Neural cell (in vitro differentiated cells): Measurements from ENCODE around the gene IGFBP7. TPM values are rescaled to one million over a fixed set of nuclear protein-coding genes. Genes with fewer than 3 reads are reported as not detected.
A peak's percentile ranks its signal among the peaks of the same experiment; 100 is the strongest.

ENCODE experiments used
- H2AFZ ChIP-seq: fragments of 200-600, 300-800 bp; sonication (generic), shearing (Covaris generic); 2 replicates; pipeline ENCODE4 v1.6.0; 2014; ENCODE audit warnings: low read depth, mild to moderate bottlenecking, antibody characterized with exemption, low read length, moderate library complexity
- H3F3A ChIP-seq: fragments of 200-600 bp; shearing (Covaris generic); 2 replicates; pipeline ENCODE4 v1.6.1; 2016; ENCODE audit warnings: mild to moderate bottlenecking, moderate library complexity, mixed read lengths, antibody characterized with exemption, low read length; ENCODE audit not compliant: insufficient read depth, poor library complexity, severe bottlenecking
- H3K27ac ChIP-seq: fragments of 200-600, 300-800 bp; sonication (generic), shearing (Covaris generic); 2 replicates; pipeline ENCODE4 v1.5.1; 2014; ENCODE audit warnings: mild to moderate bottlenecking, low read length, moderate library complexity
- H3K27me3 ChIP-seq: fragments of 300-800, 200-600 bp; sonication (generic), shearing (Covaris generic); 2 replicates; pipeline ENCODE4 v1.6.0; 2014; ENCODE audit warnings: mild to moderate bottlenecking, low read depth, low read length, moderate library complexity; ENCODE audit not compliant: insufficient read depth
- H3K36me3 ChIP-seq: fragments of 300-800, 200-600 bp; sonication (generic), shearing (Covaris generic); 2 replicates; pipeline ENCODE4 v1.5.1; 2014; ENCODE audit warnings: mild to moderate bottlenecking, antibody characterized with exemption, low read length, moderate library complexity; ENCODE audit not compliant: insufficient read depth
- H3K4me2 ChIP-seq: fragments of 300-800, 200-600 bp; sonication (generic), shearing (Covaris generic); 2 replicates; pipeline ENCODE4 v1.6.0; 2014; ENCODE audit warnings: mild to moderate bottlenecking, low read length
- H3K4me3 ChIP-seq: fragments of 300-800, 200-600 bp; sonication (generic), shearing (Covaris generic); 2 replicates; pipeline ENCODE4 v1.5.1; 2014; ENCODE audit warnings: mild to moderate bottlenecking, low read length, moderate library complexity
- H3K79me2 ChIP-seq: fragments of 200-600 bp; shearing (Covaris generic); replicated peaks from 2 replicates; pipeline ENCODE4 v1.6.0; 2014; ENCODE audit warnings: mild to moderate bottlenecking, low read length, moderate library complexity; ENCODE audit not compliant: insufficient read depth
- H3K9ac ChIP-seq: fragments of 300-800, 200-600 bp; sonication (generic), shearing (Covaris generic); 2 replicates; pipeline ENCODE4 v1.6.1; 2016; ENCODE audit warnings: mild to moderate bottlenecking, low read length, mixed read lengths
- H3K9me2 ChIP-seq: fragments of 200-600 bp; shearing (Covaris generic); 2 replicates; pipeline ENCODE4 v1.6.1; 2016; ENCODE audit warnings: mild to moderate bottlenecking, low read length, mixed read lengths; ENCODE audit not compliant: insufficient read depth
- H3K9me3 ChIP-seq: fragments of 200-600, 300-800 bp; sonication (generic), shearing (Covaris generic); 2 replicates; pipeline ENCODE4 v1.6.1; 2016; ENCODE audit warnings: mild to moderate bottlenecking, mixed run types, low read length, moderate library complexity, mixed read lengths
- H4K20me1 ChIP-seq: fragments of 200-600 bp; shearing (Covaris generic); 2 replicates; pipeline ENCODE4 v1.6.1; 2016; ENCODE audit warnings: mild to moderate bottlenecking, mixed run types; ENCODE audit not compliant: insufficient read depth
- EP300 ChIP-seq: fragments of 450-650 bp; conservative IDR thresholded peaks from 2 replicates; pipeline ENCODE4 v1.6.1; 2014; ENCODE audit warnings: antibody characterized with exemption, mild to moderate bottlenecking, moderate library complexity; ENCODE audit not compliant: poor library complexity, severe bottlenecking
- EZH2 ChIP-seq: fragments of 200-600, 300-800 bp; shearing (Covaris generic), sonication (generic); IDR thresholded peaks from 2 replicates; pipeline ENCODE4 v1.6.1; 2014; ENCODE audit warnings: antibody characterized with exemption, low read length, borderline replicate concordance, mild to moderate bottlenecking; ENCODE audit not compliant: insufficient read depth, poor library complexity, severe bottlenecking
- MXI1 ChIP-seq: fragments of 450-650 bp; conservative IDR thresholded peaks from 2 replicates; pipeline ENCODE4 v1.6.1; 2014; ENCODE audit warnings: antibody characterized with exemption, mild to moderate bottlenecking; ENCODE audit not compliant: poor library complexity, severe bottlenecking
- POLR2AphosphoS5 ChIP-seq: IDR thresholded peaks from 2 replicates; pipeline ENCODE4 v1.6.1; 2012
- RAD21 ChIP-seq: fragments of 450-650 bp; conservative IDR thresholded peaks from 2 replicates; pipeline ENCODE4 v1.6.1; 2014; ENCODE audit warnings: antibody characterized with exemption, mild to moderate bottlenecking, moderate library complexity
- SMC3 ChIP-seq: fragments of 450-650 bp; conservative IDR thresholded peaks from 2 replicates; pipeline ENCODE4 v1.6.1; 2014; ENCODE audit warnings: antibody characterized with exemption, mild to moderate bottlenecking, moderate library complexity; ENCODE audit not compliant: poor library complexity
- TAF1 ChIP-seq: IDR thresholded peaks from 2 replicates; pipeline ENCODE4 v1.6.1; 2012; ENCODE audit warnings: low read depth
- polyA plus RNA-seq: library from polyadenylated mRNA; depleted of rRNA; stranded (reverse); fragments of >200 nt; gene quantifications from 2 replicates; pipeline ENCODE4 v1.2.3, GENCODE V29; 2014
- TF ChIP-seq, protein P1 (sequence below): fragments of 450-650 bp; IDR thresholded peaks from 2 replicates; pipeline ENCODE4 v1.5.1; 2014; ENCODE audit warnings: antibody characterized with exemption, mild to moderate bottlenecking, moderate library complexity; ENCODE audit not compliant: poor library complexity, severe bottlenecking
- TF ChIP-seq, protein P2 (sequence below): IDR thresholded peaks from 2 replicates; pipeline ENCODE4 v1.6.1; 2012; ENCODE audit warnings: borderline replicate concordance

Gene IGFBP7
- polyA plus RNA-seq, 1 donor from 2014 or later: 0.33 TPM

DNA sequence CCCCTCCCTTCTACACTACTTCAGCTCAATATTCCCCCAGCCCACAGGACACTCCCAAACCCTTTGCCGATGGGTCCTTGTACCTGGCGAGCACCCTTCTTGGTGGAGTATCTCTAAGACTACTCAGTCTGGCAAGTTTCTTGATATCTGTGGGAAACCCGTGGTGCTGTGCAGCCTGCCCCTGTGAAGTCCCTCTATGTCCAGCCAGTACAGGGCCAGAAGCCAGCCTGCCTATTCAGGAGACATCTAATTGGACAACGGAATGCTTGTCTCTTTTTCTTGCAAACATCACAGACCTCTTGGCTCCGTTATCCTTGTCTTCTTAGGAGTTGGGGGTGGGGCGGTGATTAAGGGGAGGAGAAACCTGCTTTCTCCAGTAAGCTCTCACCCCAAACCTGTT lies 3.7 kb upstream of the IGFBP7 start:
- Histone ChIP-seq H2AFZ (no peak overlapping the region), H3K79me2 (no peaks in the 10 kb centered on the region)
- TF ChIP-seq SMC3: no peak
- TF ChIP-seq, protein P1, sequence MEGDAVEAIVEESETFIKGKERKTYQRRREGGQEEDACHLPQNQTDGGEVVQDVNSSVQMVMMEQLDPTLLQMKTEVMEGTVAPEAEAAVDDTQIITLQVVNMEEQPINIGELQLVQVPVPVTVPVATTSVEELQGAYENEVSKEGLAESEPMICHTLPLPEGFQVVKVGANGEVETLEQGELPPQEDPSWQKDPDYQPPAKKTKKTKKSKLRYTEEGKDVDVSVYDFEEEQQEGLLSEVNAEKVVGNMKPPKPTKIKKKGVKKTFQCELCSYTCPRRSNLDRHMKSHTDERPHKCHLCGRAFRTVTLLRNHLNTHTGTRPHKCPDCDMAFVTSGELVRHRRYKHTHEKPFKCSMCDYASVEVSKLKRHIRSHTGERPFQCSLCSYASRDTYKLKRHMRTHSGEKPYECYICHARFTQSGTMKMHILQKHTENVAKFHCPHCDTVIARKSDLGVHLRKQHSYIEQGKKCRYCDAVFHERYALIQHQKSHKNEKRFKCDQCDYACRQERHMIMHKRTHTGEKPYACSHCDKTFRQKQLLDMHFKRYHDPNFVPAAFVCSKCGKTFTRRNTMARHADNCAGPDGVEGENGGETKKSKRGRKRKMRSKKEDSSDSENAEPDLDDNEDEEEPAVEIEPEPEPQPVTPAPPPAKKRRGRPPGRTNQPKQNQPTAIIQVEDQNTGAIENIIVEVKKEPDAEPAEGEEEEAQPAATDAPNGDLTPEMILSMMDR: no peak

DNA sequence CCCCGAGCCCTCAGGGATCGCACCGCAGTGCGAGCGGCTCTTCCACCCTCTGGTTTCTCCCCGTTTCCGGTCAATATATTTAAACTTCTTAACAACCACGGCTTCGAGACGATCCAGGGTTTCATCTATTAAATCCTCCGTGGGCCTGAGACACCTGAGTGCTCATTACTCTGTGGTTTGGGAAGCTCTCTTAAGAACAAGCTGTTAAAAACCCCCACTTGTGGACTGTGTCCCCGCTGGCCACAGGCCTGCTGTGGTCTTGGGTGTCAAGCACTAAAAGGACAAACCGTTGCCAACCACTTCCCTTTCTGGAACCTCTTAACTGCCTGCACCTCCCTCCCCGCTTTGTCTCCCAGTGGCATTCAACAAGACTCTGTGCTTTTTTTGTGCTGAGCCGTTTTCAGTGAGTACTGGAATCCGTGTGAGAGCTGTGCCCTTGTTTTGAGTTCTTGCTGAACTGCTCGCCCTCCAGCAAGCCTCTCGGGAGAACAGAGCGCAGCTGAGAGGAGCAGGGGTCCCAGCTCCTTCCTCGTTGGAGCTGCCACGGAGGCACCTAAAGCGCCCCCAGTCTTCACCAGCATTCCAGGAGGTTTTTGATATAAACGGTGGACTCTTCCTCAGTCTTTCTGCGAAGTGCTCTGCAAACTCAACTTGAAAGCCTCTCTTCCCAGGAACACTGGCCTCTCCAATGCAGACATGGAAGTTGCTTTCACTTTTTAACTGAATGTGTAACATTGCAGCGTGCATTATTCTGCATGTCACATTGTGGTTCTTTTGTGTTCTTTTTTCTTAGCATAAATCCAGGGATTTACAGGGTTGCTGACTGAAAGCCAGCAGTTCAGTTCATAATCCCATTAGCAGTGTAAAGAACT lies 691 bp upstream of the IGFBP7 start:
- no peak overlapping the region for H3K27ac ChIP-seq
- TF ChIP-seq POLR2AphosphoS5: no peak
- no peak for TF ChIP-seq EP300
- TF ChIP-seq, protein P2, sequence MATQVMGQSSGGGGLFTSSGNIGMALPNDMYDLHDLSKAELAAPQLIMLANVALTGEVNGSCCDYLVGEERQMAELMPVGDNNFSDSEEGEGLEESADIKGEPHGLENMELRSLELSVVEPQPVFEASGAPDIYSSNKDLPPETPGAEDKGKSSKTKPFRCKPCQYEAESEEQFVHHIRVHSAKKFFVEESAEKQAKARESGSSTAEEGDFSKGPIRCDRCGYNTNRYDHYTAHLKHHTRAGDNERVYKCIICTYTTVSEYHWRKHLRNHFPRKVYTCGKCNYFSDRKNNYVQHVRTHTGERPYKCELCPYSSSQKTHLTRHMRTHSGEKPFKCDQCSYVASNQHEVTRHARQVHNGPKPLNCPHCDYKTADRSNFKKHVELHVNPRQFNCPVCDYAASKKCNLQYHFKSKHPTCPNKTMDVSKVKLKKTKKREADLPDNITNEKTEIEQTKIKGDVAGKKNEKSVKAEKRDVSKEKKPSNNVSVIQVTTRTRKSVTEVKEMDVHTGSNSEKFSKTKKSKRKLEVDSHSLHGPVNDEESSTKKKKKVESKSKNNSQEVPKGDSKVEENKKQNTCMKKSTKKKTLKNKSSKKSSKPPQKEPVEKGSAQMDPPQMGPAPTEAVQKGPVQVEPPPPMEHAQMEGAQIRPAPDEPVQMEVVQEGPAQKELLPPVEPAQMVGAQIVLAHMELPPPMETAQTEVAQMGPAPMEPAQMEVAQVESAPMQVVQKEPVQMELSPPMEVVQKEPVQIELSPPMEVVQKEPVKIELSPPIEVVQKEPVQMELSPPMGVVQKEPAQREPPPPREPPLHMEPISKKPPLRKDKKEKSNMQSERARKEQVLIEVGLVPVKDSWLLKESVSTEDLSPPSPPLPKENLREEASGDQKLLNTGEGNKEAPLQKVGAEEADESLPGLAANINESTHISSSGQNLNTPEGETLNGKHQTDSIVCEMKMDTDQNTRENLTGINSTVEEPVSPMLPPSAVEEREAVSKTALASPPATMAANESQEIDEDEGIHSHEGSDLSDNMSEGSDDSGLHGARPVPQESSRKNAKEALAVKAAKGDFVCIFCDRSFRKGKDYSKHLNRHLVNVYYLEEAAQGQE: no peak
- no peak for TF ChIP-seq TAF1
- no peak for TF ChIP-seq MXI1
- no peak for TF ChIP-seq SMC3
- TF ChIP-seq RAD21: no peak
- TF ChIP-seq, protein P1: no peak
- no peak for TF ChIP-seq EZH2
- peaks cover 30% of the 10 kb centered on the region for H3K27me3 ChIP-seq

More for the DNA sequence above, 3.7 kb upstream of the IGFBP7 start:
- H3K9me2 ChIP-seq: no peaks in the 10 kb centered on the region
- H3K4me2 ChIP-seq: no peak overlapping the region
- H3K9me3 ChIP-seq: no peaks in the 10 kb centered on the region
- no peak overlapping the region for H3K27ac ChIP-seq
- no peaks in the 10 kb centered on the region for H3K36me3 ChIP-seq
- H3K4me3 ChIP-seq: no peak overlapping the region
- H3K27me3 ChIP-seq: peaks cover 27% of the 10 kb centered on the region
- no peaks in the 10 kb centered on the region for H3F3A ChIP-seq
- H3K9ac ChIP-seq: no peak overlapping the region
- no peaks in the 10 kb centered on the region for H4K20me1 ChIP-seq

More for the DNA sequence above, 691 bp upstream of the IGFBP7 start:
- no peaks in the 10 kb centered on the region for H3K36me3 ChIP-seq
- no peaks in the 10 kb centered on the region for H4K20me1 ChIP-seq
- no peak overlapping the region for H2AFZ ChIP-seq
- no peaks in the 10 kb centered on the region for H3K9me3 ChIP-seq
- no peaks in the 10 kb centered on the region for H3F3A ChIP-seq
- no peak overlapping the region for H3K4me2 ChIP-seq
- H3K79me2 ChIP-seq: no peaks in the 10 kb centered on the region
- no peak overlapping the region for H3K9ac ChIP-seq
- peak overlapping the region; percentile 25 for H3K4me3 ChIP-seq
- no peaks in the 10 kb centered on the region for H3K9me2 ChIP-seq
